ENCODE results near the gene SLC46A3.

SLC46A3 gene

DNA sequence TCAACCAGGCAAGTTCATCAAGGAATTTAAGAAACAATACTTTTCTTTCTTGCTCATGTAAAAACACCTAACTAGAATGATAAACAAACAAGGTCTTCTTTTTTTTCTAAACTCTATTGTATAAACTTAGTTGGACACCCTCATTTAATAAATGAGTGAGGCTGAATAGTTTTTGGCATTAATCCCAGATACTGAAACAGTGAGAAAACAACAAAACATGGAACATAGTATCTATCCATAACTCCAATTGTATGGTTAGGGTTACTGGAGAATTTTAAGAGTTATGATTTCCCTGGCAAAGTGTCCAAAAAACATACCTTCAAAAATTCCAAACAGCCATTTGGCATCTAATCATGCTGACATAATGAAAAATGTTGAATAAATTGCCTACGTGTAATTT lies 65.7 kb downstream of the SLC46A3 start:
- in situ Hi-C loops (cut with HindIII; ENCODE audit: low pct_ligation_motif_present, low pct_unique_long_range_greater_than_20kb, low sequenced_read_pairs), result no loop called here

DNA sequence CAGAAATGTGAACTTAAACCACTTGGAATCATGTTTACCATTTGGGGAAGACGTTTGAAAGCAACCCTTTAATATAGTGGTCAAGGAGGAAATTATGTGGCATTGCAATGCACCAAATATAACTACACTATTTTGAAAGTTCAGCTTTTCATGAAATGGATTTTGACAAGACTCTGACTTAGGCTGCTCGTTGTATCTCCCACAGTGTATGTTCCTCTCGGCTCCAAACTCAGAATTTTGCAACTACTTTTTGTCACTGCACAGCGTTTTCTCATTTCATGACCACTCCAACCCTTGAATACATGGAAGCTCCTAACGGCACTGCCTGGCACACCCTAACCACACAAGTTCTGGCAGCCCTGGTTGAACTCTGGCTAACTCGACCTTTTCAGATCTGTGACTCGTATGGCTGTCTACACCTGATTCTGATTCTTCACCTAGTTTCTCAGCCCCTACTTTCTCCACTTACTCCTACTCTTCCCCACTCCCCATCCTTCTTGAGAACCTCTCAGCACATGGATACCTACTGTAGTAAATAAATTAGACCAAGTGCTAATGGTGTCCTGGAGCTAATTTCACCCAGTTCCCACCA lies 66.9 kb downstream of the SLC46A3 start:
- DNase-seq, result no peak
- in situ Hi-C loops (cut with HindIII; ENCODE audit: low pct_ligation_motif_present, low pct_unique_long_range_greater_than_20kb, low sequenced_read_pairs), result no loop called here

More for the DNA sequence above, 65.7 kb downstream of the SLC46A3 start:
- DNase-seq, result no peak

DNA sequence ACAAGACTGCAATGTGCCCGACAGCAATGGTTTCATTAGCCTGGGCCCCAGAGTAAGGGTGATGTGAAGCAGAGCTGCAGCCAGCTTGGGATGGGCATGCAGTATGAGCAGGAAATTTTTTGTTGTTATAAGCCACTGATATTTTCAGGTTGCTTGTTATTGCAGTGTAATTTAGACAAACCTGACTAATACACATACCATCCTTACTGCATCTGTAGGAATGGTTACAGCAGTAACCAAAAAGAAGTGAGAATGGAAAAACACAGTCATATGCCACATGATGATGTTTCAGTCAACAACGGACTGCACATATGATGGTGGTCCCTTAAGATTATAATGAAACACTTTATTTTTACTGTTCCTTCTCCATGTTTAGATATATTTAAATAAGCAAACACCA lies 68.5 kb downstream of the SLC46A3 start:
- in situ Hi-C loops (cut with HindIII; ENCODE audit: low pct_ligation_motif_present, low pct_unique_long_range_greater_than_20kb, low sequenced_read_pairs), result no loop called here
- no peak for DNase-seq

All from ACHN (cell line).